K562 (cell line): ENCODE results near the gene EVL.

Experiments used
- BRCA1 ChIP-seq, 2 experiments: fragments of 450-650 bp in 1 of 2; sonication (generic) in 1 of 2; formaldehyde crosslinking in 1 of 2; IDR thresholded peaks; 2 replicates each; pipeline versions ENCODE4 v1.5.0 to v1.6.1; 2017 to 2020; ENCODE audit warnings: mild to moderate bottlenecking in 1 of 2, missing genetic modification reagents in 1 of 2
- CEBPZ ChIP-seq: fragments of 150-350 bp; IDR thresholded peaks from 2 replicates; pipeline ENCODE4 v1.6.1; 2014; ENCODE audit warnings: low read depth, mild to moderate bottlenecking, low read length, borderline replicate concordance
- FOXA3 ChIP-seq, 2 experiments: fragments of 450-650 bp in 1 of 2; sonication (generic) in 1 of 2; formaldehyde crosslinking; IDR thresholded peaks in 1 of 2; conservative IDR thresholded peaks in 1 of 2; 2 replicates each; pipeline versions ENCODE4 v1.4.0 to v1.8.0; 2020 to 2022; ENCODE audit warnings: mild to moderate bottlenecking in 2 of 2, missing genetic modification reagents in 1 of 2
- KAT8 ChIP-seq: fragments of 450-650 bp; IDR thresholded peaks from 2 replicates; pipeline ENCODE4 v1.6.1; 2016; ENCODE audit warnings: low read depth, mild to moderate bottlenecking
- MTA3 ChIP-seq: fragments of 450-650 bp; formaldehyde crosslinking; IDR thresholded peaks from 2 replicates; pipeline ENCODE4 v1.6.1; 2017; ENCODE audit warnings: mild to moderate bottlenecking, borderline replicate concordance
- NBN ChIP-seq: fragments of 450-650 bp; IDR thresholded peaks from 2 replicates; pipeline ENCODE4 v1.6.1; 2016; ENCODE audit warnings: low read depth, mild to moderate bottlenecking
- POLR2AphosphoS5 ChIP-seq: IDR thresholded peaks from 2 replicates; pipeline ENCODE4 v1.6.1; 2011; ENCODE audit warnings: mild to moderate bottlenecking, low read depth, low read length, moderate library complexity; ENCODE audit not compliant: control insufficient read depth, insufficient read depth
- RAD51 ChIP-seq: fragments of 450-650 bp; IDR thresholded peaks from 2 replicates; pipeline ENCODE4 v1.7.1; 2016; ENCODE audit warnings: low read depth, mild to moderate bottlenecking, borderline replicate concordance
- ZNF41 ChIP-seq: fragments of 250-450 bp; sonication (Bioruptor Pico); conservative IDR thresholded peaks from 2 replicates; pipeline ENCODE4 v1.4.0; 2020; ENCODE audit warnings: mild to moderate bottlenecking
- ZNF707 ChIP-seq: fragments of 250-450 bp; sonication (Bioruptor Pico); conservative IDR thresholded peaks from 2 replicates; pipeline ENCODE4 v1.8.0; 2022; ENCODE audit warnings: inconsistent platforms, mild to moderate bottlenecking, moderate library complexity
- TF ChIP-seq, protein P1 (sequence below): fragments of 250-450 bp; sonication (Bioruptor Pico); IDR thresholded peaks from 2 replicates; pipeline ENCODE4 v1.5.0; 2021
- TF ChIP-seq, protein P2 (sequence below): sonication (generic); formaldehyde crosslinking; IDR thresholded peaks from 2 replicates; pipeline ENCODE4 v1.8.0; 2022; ENCODE audit warnings: mild to moderate bottlenecking, low read depth, missing genetic modification reagents

GRCh38 chr14:100135073-100135472 lies 69.9 kb downstream of the EVL start:
- TF ChIP-seq RAD51 (no peak), NBN (no peak), POLR2AphosphoS5 (no peak), MTA3 (no peak), ZNF41 (no peak), CEBPZ (no peak), FOXA3 (CRISPR knock-in tag; conservative IDR thresholded peaks at IDR 0.05 in 1 of 2, IDR thresholded peaks at IDR 0.05 in 1 of 2) (no peak), BRCA1 (IDR thresholded peaks at IDR 0.05) (no peak), BRCA1 (CRISPR knock-in tag; IDR thresholded peaks at IDR 0.05) (no peak), KAT8 (no peak), ZNF707 (no peak)
- TF ChIP-seq, protein P1, sequence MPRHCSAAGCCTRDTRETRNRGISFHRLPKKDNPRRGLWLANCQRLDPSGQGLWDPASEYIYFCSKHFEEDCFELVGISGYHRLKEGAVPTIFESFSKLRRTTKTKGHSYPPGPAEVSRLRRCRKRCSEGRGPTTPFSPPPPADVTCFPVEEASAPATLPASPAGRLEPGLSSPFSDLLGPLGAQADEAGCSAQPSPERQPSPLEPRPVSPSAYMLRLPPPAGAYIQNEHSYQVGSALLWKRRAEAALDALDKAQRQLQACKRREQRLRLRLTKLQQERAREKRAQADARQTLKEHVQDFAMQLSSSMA (CRISPR knock-in tag): no peak
- TF ChIP-seq, protein P2, sequence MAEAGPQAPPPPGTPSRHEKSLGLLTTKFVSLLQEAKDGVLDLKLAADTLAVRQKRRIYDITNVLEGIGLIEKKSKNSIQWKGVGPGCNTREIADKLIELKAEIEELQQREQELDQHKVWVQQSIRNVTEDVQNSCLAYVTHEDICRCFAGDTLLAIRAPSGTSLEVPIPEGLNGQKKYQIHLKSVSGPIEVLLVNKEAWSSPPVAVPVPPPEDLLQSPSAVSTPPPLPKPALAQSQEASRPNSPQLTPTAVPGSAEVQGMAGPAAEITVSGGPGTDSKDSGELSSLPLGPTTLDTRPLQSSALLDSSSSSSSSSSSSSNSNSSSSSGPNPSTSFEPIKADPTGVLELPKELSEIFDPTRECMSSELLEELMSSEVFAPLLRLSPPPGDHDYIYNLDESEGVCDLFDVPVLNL: no peak
